Measurements from ENCODE around the gene SAXO1. TPM values are rescaled to one million over a fixed set of nuclear protein-coding genes. Genes with fewer than 3 reads are reported as not detected.

SAXO1 gene
- polyA plus RNA-seq, 2 donors, result 0.02 TPM; not detected in 1

- no peak overlapping the region for H3K4me3 ChIP-seq (ENCODE audit: low read depth in 1 of 2, low read length in 2 of 2)
- peaks cover 2 to 16% of the 10 kb centered on the region in 2 donors for H3K9me3 ChIP-seq (ENCODE audit: control insufficient read depth in 2 of 2, insufficient read depth in 1 of 2, low read depth in 1 of 2, low read length in 1 of 2)
- H3K4me1 ChIP-seq (ENCODE audit: control insufficient read depth in 2 of 2, insufficient read depth in 2 of 2, low read length in 1 of 2), result no peaks in the 10 kb centered on the region
- no peak overlapping the region for H3K27ac ChIP-seq (ENCODE audit: low read depth in 2 of 2, low read length in 1 of 2)
- 93 to 94% methylated on average over 1 of the region's 1 CpG for WGBS, 2 donors
- no peaks in the 10 kb centered on the region for H3K27me3 ChIP-seq (ENCODE audit: control insufficient read depth in 1 of 2, insufficient read depth in 2 of 2, low read length in 2 of 2)
- H3K36me3 ChIP-seq (ENCODE audit: control insufficient read depth in 2 of 2, insufficient read depth in 2 of 2, low read length in 1 of 2), result no peaks in the 10 kb centered on the region
These were observed 139.5 kb downstream of the SAXO1 start for GRCh38 chr9:18893491-18893890.

GRCh38 chr9:18893046-18893445, 140.0 kb downstream of the SAXO1 start:
- Histone ChIP-seq H3K4me1 (ENCODE audit: control insufficient read depth in 2 of 2, insufficient read depth in 2 of 2, low read length in 1 of 2) (no peaks in the 10 kb centered on the region), H3K27ac (ENCODE audit: low read depth in 2 of 2, low read length in 1 of 2) (no peak overlapping the region), H3K36me3 (ENCODE audit: control insufficient read depth in 2 of 2, insufficient read depth in 2 of 2, low read length in 1 of 2) (no peaks in the 10 kb centered on the region), H3K9me3 (ENCODE audit: control insufficient read depth in 2 of 2, insufficient read depth in 1 of 2, low read depth in 1 of 2, low read length in 1 of 2) (peaks cover 2 to 16% of the 10 kb centered on the region in 2 donors), H3K27me3 (ENCODE audit: control insufficient read depth in 1 of 2, insufficient read depth in 2 of 2, low read length in 2 of 2) (no peaks in the 10 kb centered on the region), H3K4me3 (ENCODE audit: low read depth in 1 of 2, low read length in 2 of 2) (no peak overlapping the region)
- WGBS, 2 donors, result 48 to 58% methylated on average over 4 of the region's 4 CpGs

- Histone ChIP-seq H3K4me1 (ENCODE audit: control insufficient read depth in 2 of 2, insufficient read depth in 2 of 2, low read length in 1 of 2) (no peaks in the 10 kb centered on the region), H3K27me3 (ENCODE audit: control insufficient read depth in 1 of 2, insufficient read depth in 2 of 2, low read length in 2 of 2) (no peaks in the 10 kb centered on the region), H3K4me3 (ENCODE audit: low read depth in 1 of 2, low read length in 2 of 2) (no peak overlapping the region), H3K9me3 (ENCODE audit: control insufficient read depth in 2 of 2, insufficient read depth in 1 of 2, low read depth in 1 of 2, low read length in 1 of 2) (peaks cover 2 to 13% of the 10 kb centered on the region in 2 donors), H3K27ac (ENCODE audit: low read depth in 2 of 2, low read length in 1 of 2) (no peak overlapping the region), H3K36me3 (ENCODE audit: control insufficient read depth in 2 of 2, insufficient read depth in 2 of 2, low read length in 1 of 2) (no peaks in the 10 kb centered on the region)
- 89 to 94% methylated on average over 5 of the region's 5 CpGs for WGBS, 2 donors
These were observed 140.9 kb downstream of the SAXO1 start for GRCh38 chr9:18891946-18892670.

- Histone ChIP-seq H3K9me3 (ENCODE audit: control insufficient read depth in 2 of 2, insufficient read depth in 1 of 2, low read depth in 1 of 2, low read length in 1 of 2) (peaks cover 0 to 2% of the 10 kb centered on the region in 2 donors), H3K4me1 (ENCODE audit: control insufficient read depth in 2 of 2, insufficient read depth in 2 of 2, low read length in 1 of 2) (no peaks in the 10 kb centered on the region), H3K27ac (ENCODE audit: low read depth in 2 of 2, low read length in 1 of 2) (no peak overlapping the region), H3K4me3 (ENCODE audit: low read depth in 1 of 2, low read length in 2 of 2) (no peak overlapping the region), H3K27me3 (ENCODE audit: control insufficient read depth in 1 of 2, insufficient read depth in 2 of 2, low read length in 2 of 2) (no peaks in the 10 kb centered on the region), H3K36me3 (ENCODE audit: control insufficient read depth in 2 of 2, insufficient read depth in 2 of 2, low read length in 1 of 2) (no peaks in the 10 kb centered on the region)
- 32 to 40% methylated on average over 4 of the region's 4 CpGs for WGBS, 2 donors
These were observed 142.6 kb downstream of the SAXO1 start for GRCh38 chr9:18890372-18890771.

GRCh38 chr9:18889550-18889949, 143.5 kb downstream of the SAXO1 start:
- no peaks in the 10 kb centered on the region for H3K27me3 ChIP-seq (ENCODE audit: control insufficient read depth in 1 of 2, insufficient read depth in 2 of 2, low read length in 2 of 2)
- no peaks in the 10 kb centered on the region for H3K4me1 ChIP-seq (ENCODE audit: control insufficient read depth in 2 of 2, insufficient read depth in 2 of 2, low read length in 1 of 2)
- H3K27ac ChIP-seq (ENCODE audit: low read depth in 2 of 2, low read length in 1 of 2), result no peak overlapping the region
- H3K9me3 ChIP-seq (ENCODE audit: control insufficient read depth in 2 of 2, insufficient read depth in 1 of 2, low read depth in 1 of 2, low read length in 1 of 2), result no peaks in the 10 kb centered on the region
- H3K36me3 ChIP-seq (ENCODE audit: control insufficient read depth in 2 of 2, insufficient read depth in 2 of 2, low read length in 1 of 2), result no peaks in the 10 kb centered on the region
- 95 to 96% methylated on average over 12 of the region's 12 CpGs for WGBS, 2 donors
- H3K4me3 ChIP-seq (ENCODE audit: low read depth in 1 of 2, low read length in 2 of 2), result no peak overlapping the region

GRCh38 chr9:18888290-18888689, 144.7 kb downstream of the SAXO1 start:
- no peaks in the 10 kb centered on the region for H3K4me1 ChIP-seq (ENCODE audit: control insufficient read depth in 2 of 2, insufficient read depth in 2 of 2, low read length in 1 of 2)
- H3K9me3 ChIP-seq (ENCODE audit: control insufficient read depth in 2 of 2, insufficient read depth in 1 of 2, low read depth in 1 of 2, low read length in 1 of 2), result no peaks in the 10 kb centered on the region
- no peaks in the 10 kb centered on the region for H3K36me3 ChIP-seq (ENCODE audit: control insufficient read depth in 2 of 2, insufficient read depth in 2 of 2, low read length in 1 of 2)
- H3K27ac ChIP-seq (ENCODE audit: low read depth in 2 of 2, low read length in 1 of 2), result no peak overlapping the region
- no peak overlapping the region for H3K4me3 ChIP-seq (ENCODE audit: low read depth in 1 of 2, low read length in 2 of 2)
- WGBS, 2 donors, result 46 to 80% methylated on average over 1 of the region's 1 CpG
- H3K27me3 ChIP-seq (ENCODE audit: control insufficient read depth in 1 of 2, insufficient read depth in 2 of 2, low read length in 2 of 2), result no peaks in the 10 kb centered on the region

GRCh38 chr9:18887546-18887945, 145.5 kb downstream of the SAXO1 start:
- Histone ChIP-seq H3K36me3 (ENCODE audit: control insufficient read depth in 2 of 2, insufficient read depth in 2 of 2, low read length in 1 of 2) (no peaks in the 10 kb centered on the region), H3K9me3 (ENCODE audit: control insufficient read depth in 2 of 2, insufficient read depth in 1 of 2, low read depth in 1 of 2, low read length in 1 of 2) (no peaks in the 10 kb centered on the region), H3K4me1 (ENCODE audit: control insufficient read depth in 2 of 2, insufficient read depth in 2 of 2, low read length in 1 of 2) (no peaks in the 10 kb centered on the region), H3K27me3 (ENCODE audit: control insufficient read depth in 1 of 2, insufficient read depth in 2 of 2, low read length in 2 of 2) (no peaks in the 10 kb centered on the region), H3K27ac (ENCODE audit: low read depth in 2 of 2, low read length in 1 of 2) (no peak overlapping the region), H3K4me3 (ENCODE audit: low read depth in 1 of 2, low read length in 2 of 2) (no peak overlapping the region)
- 95 to 97% methylated on average over 1 of the region's 1 CpG for WGBS, 2 donors

GRCh38 chr9:18881758-18882157, 151.3 kb downstream of the SAXO1 start:
- H3K9me3 ChIP-seq (ENCODE audit: control insufficient read depth in 2 of 2, insufficient read depth in 1 of 2, low read depth in 1 of 2, low read length in 1 of 2), result no peaks in the 10 kb centered on the region
- H3K4me1 ChIP-seq (ENCODE audit: control insufficient read depth in 2 of 2, insufficient read depth in 2 of 2, low read length in 1 of 2), result no peaks in the 10 kb centered on the region
- no peak overlapping the region for H3K4me3 ChIP-seq (ENCODE audit: low read depth in 1 of 2, low read length in 2 of 2)
- H3K36me3 ChIP-seq (ENCODE audit: control insufficient read depth in 2 of 2, insufficient read depth in 2 of 2, low read length in 1 of 2), result no peaks in the 10 kb centered on the region
- H3K27ac ChIP-seq (ENCODE audit: low read depth in 2 of 2, low read length in 1 of 2), result no peak overlapping the region
- no peaks in the 10 kb centered on the region for H3K27me3 ChIP-seq (ENCODE audit: control insufficient read depth in 1 of 2, insufficient read depth in 2 of 2, low read length in 2 of 2)
- WGBS, 2 donors, result 73 to 79% methylated on average over 2 of the region's 2 CpGs

GRCh38 chr9:18877984-18878383, 155.0 kb downstream of the SAXO1 start:
- H3K36me3 ChIP-seq (ENCODE audit: control insufficient read depth in 2 of 2, insufficient read depth in 2 of 2, low read length in 1 of 2), result no peaks in the 10 kb centered on the region
- H3K4me3 ChIP-seq (ENCODE audit: low read depth in 1 of 2, low read length in 2 of 2), result no peak overlapping the region

More at GRCh38 chr9:18877984-18878383, 155.0 kb downstream of the SAXO1 start:
- Histone ChIP-seq H3K27ac (ENCODE audit: low read depth in 2 of 2, low read length in 1 of 2) (no peak overlapping the region), H3K4me1 (ENCODE audit: control insufficient read depth in 2 of 2, insufficient read depth in 2 of 2, low read length in 1 of 2) (no peaks in the 10 kb centered on the region), H3K9me3 (ENCODE audit: control insufficient read depth in 2 of 2, insufficient read depth in 1 of 2, low read depth in 1 of 2, low read length in 1 of 2) (no peaks in the 10 kb centered on the region), H3K27me3 (ENCODE audit: control insufficient read depth in 1 of 2, insufficient read depth in 2 of 2, low read length in 2 of 2) (no peaks in the 10 kb centered on the region)
- WGBS, 2 donors, result 82 to 92% methylated on average over 3 of the region's 3 CpGs
